Neural cell (in vitro differentiated cells): Measurements from ENCODE around the gene SPATS2. TPM values are rescaled to one million over a fixed set of nuclear protein-coding genes. Genes with fewer than 3 reads are reported as not detected.

Experiments used
- H2AFZ ChIP-seq: fragments of 200-600, 300-800 bp; sonication (generic), shearing (Covaris generic); 2 replicates; pipeline ENCODE4 v1.6.0; 2014; ENCODE audit warnings: low read depth, mild to moderate bottlenecking, antibody characterized with exemption, low read length, moderate library complexity
- H3F3A ChIP-seq: fragments of 200-600 bp; shearing (Covaris generic); 2 replicates; pipeline ENCODE4 v1.6.1; 2016; ENCODE audit warnings: mild to moderate bottlenecking, moderate library complexity, mixed read lengths, antibody characterized with exemption, low read length; ENCODE audit not compliant: insufficient read depth, poor library complexity, severe bottlenecking
- H3K27ac ChIP-seq: fragments of 200-600, 300-800 bp; sonication (generic), shearing (Covaris generic); 2 replicates; pipeline ENCODE4 v1.5.1; 2014; ENCODE audit warnings: mild to moderate bottlenecking, low read length, moderate library complexity
- H3K27me3 ChIP-seq: fragments of 300-800, 200-600 bp; sonication (generic), shearing (Covaris generic); 2 replicates; pipeline ENCODE4 v1.6.0; 2014; ENCODE audit warnings: mild to moderate bottlenecking, low read depth, low read length, moderate library complexity; ENCODE audit not compliant: insufficient read depth
- H3K36me3 ChIP-seq: fragments of 300-800, 200-600 bp; sonication (generic), shearing (Covaris generic); 2 replicates; pipeline ENCODE4 v1.5.1; 2014; ENCODE audit warnings: mild to moderate bottlenecking, antibody characterized with exemption, low read length, moderate library complexity; ENCODE audit not compliant: insufficient read depth
- H3K4me2 ChIP-seq: fragments of 300-800, 200-600 bp; sonication (generic), shearing (Covaris generic); 2 replicates; pipeline ENCODE4 v1.6.0; 2014; ENCODE audit warnings: mild to moderate bottlenecking, low read length
- H3K4me3 ChIP-seq: fragments of 300-800, 200-600 bp; sonication (generic), shearing (Covaris generic); 2 replicates; pipeline ENCODE4 v1.5.1; 2014; ENCODE audit warnings: mild to moderate bottlenecking, low read length, moderate library complexity
- H3K79me2 ChIP-seq: fragments of 200-600 bp; shearing (Covaris generic); replicated peaks from 2 replicates; pipeline ENCODE4 v1.6.0; 2014; ENCODE audit warnings: mild to moderate bottlenecking, low read length, moderate library complexity; ENCODE audit not compliant: insufficient read depth
- H3K9ac ChIP-seq: fragments of 300-800, 200-600 bp; sonication (generic), shearing (Covaris generic); 2 replicates; pipeline ENCODE4 v1.6.1; 2016; ENCODE audit warnings: mild to moderate bottlenecking, low read length, mixed read lengths
- H3K9me2 ChIP-seq: fragments of 200-600 bp; shearing (Covaris generic); 2 replicates; pipeline ENCODE4 v1.6.1; 2016; ENCODE audit warnings: mild to moderate bottlenecking, low read length, mixed read lengths; ENCODE audit not compliant: insufficient read depth
- H3K9me3 ChIP-seq: fragments of 200-600, 300-800 bp; sonication (generic), shearing (Covaris generic); 2 replicates; pipeline ENCODE4 v1.6.1; 2016; ENCODE audit warnings: mild to moderate bottlenecking, mixed run types, low read length, moderate library complexity, mixed read lengths
- H4K20me1 ChIP-seq: fragments of 200-600 bp; shearing (Covaris generic); 2 replicates; pipeline ENCODE4 v1.6.1; 2016; ENCODE audit warnings: mild to moderate bottlenecking, mixed run types; ENCODE audit not compliant: insufficient read depth
- CTCF ChIP-seq: fragments of 450-650 bp; IDR thresholded peaks from 2 replicates; pipeline ENCODE4 v1.5.1; 2014; ENCODE audit warnings: antibody characterized with exemption, mild to moderate bottlenecking, moderate library complexity; ENCODE audit not compliant: poor library complexity, severe bottlenecking
- EP300 ChIP-seq: fragments of 450-650 bp; conservative IDR thresholded peaks from 2 replicates; pipeline ENCODE4 v1.6.1; 2014; ENCODE audit warnings: antibody characterized with exemption, mild to moderate bottlenecking, moderate library complexity; ENCODE audit not compliant: poor library complexity, severe bottlenecking
- EZH2 ChIP-seq: fragments of 200-600, 300-800 bp; shearing (Covaris generic), sonication (generic); IDR thresholded peaks from 2 replicates; pipeline ENCODE4 v1.6.1; 2014; ENCODE audit warnings: antibody characterized with exemption, low read length, borderline replicate concordance, mild to moderate bottlenecking; ENCODE audit not compliant: insufficient read depth, poor library complexity, severe bottlenecking
- MXI1 ChIP-seq: fragments of 450-650 bp; conservative IDR thresholded peaks from 2 replicates; pipeline ENCODE4 v1.6.1; 2014; ENCODE audit warnings: antibody characterized with exemption, mild to moderate bottlenecking; ENCODE audit not compliant: poor library complexity, severe bottlenecking
- POLR2AphosphoS5 ChIP-seq: IDR thresholded peaks from 2 replicates; pipeline ENCODE4 v1.6.1; 2012
- RAD21 ChIP-seq: fragments of 450-650 bp; conservative IDR thresholded peaks from 2 replicates; pipeline ENCODE4 v1.6.1; 2014; ENCODE audit warnings: antibody characterized with exemption, mild to moderate bottlenecking, moderate library complexity
- REST ChIP-seq: IDR thresholded peaks from 2 replicates; pipeline ENCODE4 v1.6.1; 2012; ENCODE audit warnings: borderline replicate concordance
- SMC3 ChIP-seq: fragments of 450-650 bp; conservative IDR thresholded peaks from 2 replicates; pipeline ENCODE4 v1.6.1; 2014; ENCODE audit warnings: antibody characterized with exemption, mild to moderate bottlenecking, moderate library complexity; ENCODE audit not compliant: poor library complexity
- TAF1 ChIP-seq: IDR thresholded peaks from 2 replicates; pipeline ENCODE4 v1.6.1; 2012; ENCODE audit warnings: low read depth
- polyA plus RNA-seq: library from polyadenylated mRNA; depleted of rRNA; stranded (reverse); fragments of >200 nt; gene quantifications from 2 replicates; pipeline ENCODE4 v1.2.3, GENCODE V29; 2014

SPATS2 gene
- polyA plus RNA-seq, 1 donor from 2014 or later = 58.4 TPM

- Histone ChIP-seq H4K20me1 (no peaks in the 10 kb centered on the region), H3K27ac (peak within 1 kb of the TSS; percentile 42), H3K36me3 (no peaks in the 10 kb centered on the region), H3K9ac (peak within 1 kb of the TSS; percentile 71), H3K4me2 (peak within 1 kb of the TSS; percentile 71), H3F3A (no peaks in the 10 kb centered on the region), H3K27me3 (no peaks in the 10 kb centered on the region), H3K9me2 (no peaks in the 10 kb centered on the region), H3K4me3 (peak within 1 kb of the TSS; percentile 82), H3K9me3 (no peaks in the 10 kb centered on the region), H3K79me2 (no peaks in the 10 kb centered on the region), H2AFZ (peak within 1 kb of the TSS; percentile 100)
- no peak for TF ChIP-seq EP300
- peak; percentile 38 for TF ChIP-seq RAD21
- peak; percentile 98 for TF ChIP-seq MXI1
- no peak for TF ChIP-seq SMC3
- no peak for TF ChIP-seq TAF1
- no peak for TF ChIP-seq CTCF
- TF ChIP-seq POLR2AphosphoS5 = peak; percentile 71
- no peak for TF ChIP-seq REST
- TF ChIP-seq EZH2 = no peak
These were observed 44.3 kb upstream of the SPATS2 start, which contains the start of gene TROAP for GRCh38 chr12:49322708-49323523. Gene TROAP (plus strand): TSS chr12:49323255. CDS start chr12:49323609, 354 bp downstream.

GRCh38 chr12:49323524-49324097, 43.7 kb upstream of the SPATS2 start:
- Histone ChIP-seq H3K9me2 (no peaks in the 10 kb centered on the region), H2AFZ (no peak overlapping the region), H3K9ac (no peak overlapping the region)

More at GRCh38 chr12:49323524-49324097, 43.7 kb upstream of the SPATS2 start:
- Histone ChIP-seq H3K27me3 (no peaks in the 10 kb centered on the region), H3K4me3 (peak overlapping the region; percentile 82), H3F3A (no peaks in the 10 kb centered on the region), H3K9me3 (no peaks in the 10 kb centered on the region), H4K20me1 (no peaks in the 10 kb centered on the region), H3K4me2 (peak overlapping the region; percentile 71), H3K79me2 (no peaks in the 10 kb centered on the region), H3K36me3 (no peaks in the 10 kb centered on the region), H3K27ac (no peak overlapping the region)
- no peak for TF ChIP-seq RAD21
- TF ChIP-seq EP300 = no peak
- no peak for TF ChIP-seq SMC3
- TF ChIP-seq TAF1 = no peak
- no peak for TF ChIP-seq EZH2
